Inferior parietal cortex (tissue), 1 donor: ENCODE data around the gene NEK11.

Experiments
- DNase-seq: peaks from one replicate; pipeline ENCODE4 v3.0.0-alpha.2; 2016; ENCODE audit errors: extremely low spot score

Gene NEK11

GRCh38 chr3:131026321-131027151 lies at the start of gene NEK11, which contains the start of gene ASTE1:
Gene NEK11, plus strand, starts transcription at chr3:131026877. Its CDS starts 2,832 bp downstream, at chr3:131029709.
Gene ASTE1, minus strand, starts transcription at chr3:131026825. Its CDS starts 1,519 bp downstream, at chr3:131025306.
- peak; percentile 83 for DNase-seq

- no peak for DNase-seq
Observed at GRCh38 chr3:130979117-130979516, 47.6 kb upstream of the NEK11 start.

- DNase-seq, result no peak
Observed at GRCh38 chr3:130981469-130981868, 45.2 kb upstream of the NEK11 start.

- no peak for DNase-seq
Observed at GRCh38 chr3:130990282-130990681, 36.4 kb upstream of the NEK11 start.

- DNase-seq, result no peak
Observed at GRCh38 chr3:130991126-130991525, 35.6 kb upstream of the NEK11 start.

- DNase-seq, result no peak
Observed at GRCh38 chr3:130992344-130992743, 34.3 kb upstream of the NEK11 start.

- no peak for DNase-seq
Observed at GRCh38 chr3:130997289-130997688, 29.4 kb upstream of the NEK11 start.

GRCh38 chr3:131001071-131001470 lies 25.6 kb upstream of the NEK11 start:
- no peak for DNase-seq

GRCh38 chr3:131004603-131005002 lies 22.1 kb upstream of the NEK11 start:
- DNase-seq, result no peak

- DNase-seq, result no peak
Observed at GRCh38 chr3:131007256-131007655, 19.4 kb upstream of the NEK11 start.

GRCh38 chr3:131007782-131008181 lies 18.9 kb upstream of the NEK11 start:
- no peak for DNase-seq

- no peak for DNase-seq
Observed at GRCh38 chr3:131008326-131008725, 18.4 kb upstream of the NEK11 start.

- no peak for DNase-seq
Observed at GRCh38 chr3:131009698-131010097, 17.0 kb upstream of the NEK11 start.

- DNase-seq, result no peak
Observed at GRCh38 chr3:131018970-131019369, 7.7 kb upstream of the NEK11 start.

- no peak for DNase-seq
Observed at GRCh38 chr3:131020122-131020693, 6.5 kb upstream of the NEK11 start.

- DNase-seq, result no peak
Observed at GRCh38 chr3:131025539-131025938, 1.1 kb upstream of the NEK11 start.

GRCh38 chr3:131028844-131029243 lies 2.2 kb downstream of the NEK11 start:
- DNase-seq, result no peak

GRCh38 chr3:131031660-131032059 lies 5.0 kb downstream of the NEK11 start:
- no peak for DNase-seq

- peak; percentile 86 for DNase-seq
Observed at GRCh38 chr3:131033480-131034080, 6.9 kb downstream of the NEK11 start.

- DNase-seq, result no peak
Observed at GRCh38 chr3:131036200-131036816, 9.6 kb downstream of the NEK11 start.

GRCh38 chr3:131036986-131037385 lies 10.3 kb downstream of the NEK11 start:
- DNase-seq, result no peak

GRCh38 chr3:131038326-131038725 lies 11.6 kb downstream of the NEK11 start:
- no peak for DNase-seq
